Testis (tissue), 3 donors: ENCODE measurements around the gene RASGEF1C. TPM values are rescaled to one million over a fixed set of nuclear protein-coding genes. Genes with fewer than 3 reads are reported as not detected.
A peak's percentile ranks its signal among the peaks of the same experiment; 100 is the strongest.

Experiments used
- DNase-seq: peaks from one replicate; pipeline ENCODE4 v3.0.0-alpha.2; 2019
- H3K27ac ChIP-seq, 2 donors: fragments of 200-600 bp; sonication (generic); one replicate each; pipeline ENCODE4 v1.5.1; 2019
- H3K27me3 ChIP-seq: fragments of 200-600 bp; sonication (generic); one replicate; pipeline ENCODE4 v1.5.1; 2019
- H3K36me3 ChIP-seq: fragments of 200-600 bp; sonication (generic); one replicate; pipeline ENCODE4 v1.5.1; 2017; ENCODE audit warnings: low read depth; ENCODE audit errors: missing control alignments
- H3K4me1 ChIP-seq: fragments of 200-600 bp; sonication (generic); one replicate; pipeline ENCODE4 v1.5.1; 2019
- H3K4me3 ChIP-seq, 2 donors: fragments of 200-600 bp; sonication (generic); one replicate each; pipeline ENCODE4 v1.5.1; 2017 to 2019
- H3K9me3 ChIP-seq: fragments of 200-600 bp; sonication (generic); one replicate; pipeline ENCODE4 v1.5.1; 2017
- CTCF ChIP-seq, 3 experiments: fragments of 450-650 bp in 2 of 3; fragments of 200-600 bp in 1 of 3; sonication (generic) in 1 of 3; IDR thresholded peaks; one replicate each; pipeline ENCODE4 v1.5.1; 2016 to 2019; ENCODE audit warnings: antibody characterized with exemption in 3 of 3, mild to moderate bottlenecking in 2 of 3, moderate library complexity in 1 of 3
- POLR2A ChIP-seq: fragments of 450-650 bp; IDR thresholded peaks from one replicate; pipeline ENCODE4 v1.6.1; 2017; ENCODE audit warnings: antibody characterized with exemption, mild to moderate bottlenecking, moderate library complexity
- WGBS, 2 donors: methylation state at CpG; one replicate each; pipeline ENCODE4 v1.1.5; 2018; 5-methylcytosine and 5-hydroxymethylcytosine counted together
- intact Hi-C: fragments of 100-400 bp; cut with DNase I; formaldehyde crosslinking; loops from one replicate; pipeline ENCODE4 v1.15.1; 2023; ENCODE audit warnings: low total_unique reads
- polyA plus RNA-seq: library from polyadenylated mRNA; stranded (reverse); fragments of 350-450 nt; fragmentation: Illumina TruSeq; extraction: RNeasy Lipid Tissue Mini Kit (QIAGEN cat#74804); gene quantifications from one replicate; pipeline ENCODE4 v1.2.3, GENCODE V29; 2014; ENCODE audit warnings: low read depth, low replicate concordance; ENCODE audit not compliant: insufficient read depth
- total RNA-seq, 2 donors: library from RNA; depleted of rRNA; stranded (reverse); fragments of >200 nt; gene quantifications; one replicate each; pipeline ENCODE4 v1.2.3, GENCODE V29; 2016

RASGEF1C gene
- total and polyA plus RNA-seq, 3 donors from 2014 or later: 8.0 to 19.0 (median 8.5) TPM

GRCh38 chr5:180072556-180072955, 136.5 kb downstream of the RASGEF1C start:
- H3K9me3 ChIP-seq: no peaks in the 10 kb centered on the region
- H3K4me1 ChIP-seq: peaks cover 3% of the 10 kb centered on the region
- H3K36me3 ChIP-seq: no peaks in the 10 kb centered on the region
- H3K27me3 ChIP-seq: no peaks in the 10 kb centered on the region
- H3K27ac ChIP-seq: peak overlapping the region; percentile 97
- peak overlapping the region; percentile 86 to 89 for H3K4me3 ChIP-seq
- no peak for TF ChIP-seq CTCF (IDR thresholded peaks at IDR 0.05)
- TF ChIP-seq POLR2A: no peak
- DNase-seq: peak; percentile 72
- 79 to 82% methylated on average over 13 to 25 of the region's 25 CpGs for WGBS, 2 donors
- intact Hi-C loops: no loop called here

- 14 to 20% methylated on average over 14 of the region's 14 CpGs for WGBS, 2 donors
Measured at GRCh38 chr5:180072256-180072548, 136.8 kb downstream of the RASGEF1C start.

GRCh38 chr5:180071531-180072255, 137.3 kb downstream of the RASGEF1C start, which contains the start of gene RNF130:
TSS of gene RNF130 (minus strand) at chr5:180071759. CDS start at chr5:180071702, 57 bp downstream.
- 0 to 1% methylated on average over 14 to 73 of the region's 113 CpGs for WGBS, 2 donors
- H3K27me3 ChIP-seq: no peaks in the 10 kb centered on the region
- DNase-seq: peak; percentile 93
- TF ChIP-seq POLR2A: no peak
- TF ChIP-seq CTCF (IDR thresholded peaks at IDR 0.05): no peak
- H3K36me3 ChIP-seq: no peaks in the 10 kb centered on the region
- H3K27ac ChIP-seq: peak within 1 kb of the TSS; percentile 97
- no peaks in the 10 kb centered on the region for H3K9me3 ChIP-seq
- peaks cover 3% of the 10 kb centered on the region for H3K4me1 ChIP-seq
- H3K4me3 ChIP-seq: peak within 1 kb of the TSS; percentile 86 to 89
- intact Hi-C loops: no loop called here

More at GRCh38 chr5:180072256-180072548, 136.8 kb downstream of the RASGEF1C start:
- peak overlapping the region; percentile 86 to 89 for H3K4me3 ChIP-seq
- H3K4me1 ChIP-seq: peaks cover 3% of the 10 kb centered on the region
- H3K9me3 ChIP-seq: no peaks in the 10 kb centered on the region
- intact Hi-C loops: no loop called here
- no peaks in the 10 kb centered on the region for H3K27me3 ChIP-seq
- TF ChIP-seq CTCF (IDR thresholded peaks at IDR 0.05) (no peak), POLR2A (no peak)
- no peak for DNase-seq
- no peaks in the 10 kb centered on the region for H3K36me3 ChIP-seq
- H3K27ac ChIP-seq: peak overlapping the region; percentile 97

- Histone ChIP-seq H3K9me3 (no peaks in the 10 kb centered on the region), H3K4me1 (peaks cover 3% of the 10 kb centered on the region), H3K36me3 (no peaks in the 10 kb centered on the region), H3K4me3 (peak overlapping the region; percentile 86 to 89), H3K27me3 (no peaks in the 10 kb centered on the region), H3K27ac (peak overlapping the region; percentile 85 to 97)
- peak; percentile 38 for DNase-seq
- intact Hi-C loops: no loop called here
- TF ChIP-seq POLR2A (no peak), CTCF (IDR thresholded peaks at IDR 0.05) (no peak)
- WGBS, 2 donors: 1% methylated on average over 34 to 40 of the region's 48 CpGs
Measured at GRCh38 chr5:180070756-180071530, 138.1 kb downstream of the RASGEF1C start.
